ENCODE measurements around the gene ROBO2.

ROBO2 gene

DNA sequence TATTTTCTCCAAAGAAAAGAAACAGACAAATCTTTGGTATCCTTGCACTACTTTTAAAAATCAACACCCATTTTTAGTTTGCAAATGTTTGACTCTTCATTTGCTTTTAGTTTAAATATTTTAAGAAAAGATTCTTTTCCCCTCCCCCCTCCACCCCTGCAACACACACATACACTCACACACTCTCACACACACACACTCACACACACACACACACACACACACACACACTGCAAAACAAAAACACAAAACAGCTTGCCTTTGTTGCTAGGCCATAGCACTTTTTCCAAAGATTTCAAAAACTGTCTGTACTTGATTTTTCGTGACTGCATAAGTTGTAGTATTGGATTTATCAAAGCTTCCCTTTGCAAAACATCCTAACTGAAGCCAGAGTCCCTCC is 26.9 kb downstream of the ROBO2 start:
- Histone ChIP-seq H3K9me3 (ENCODE audit: control extremely low read depth in 1 of 5, control insufficient read depth in 4 of 5, insufficient read depth in 2 of 5, low read depth in 1 of 5, low read length in 4 of 5) (peaks cover 0 to 5% (median 2%) of the 10 kb centered on the region in 5 experiments), H3K4me3 (ENCODE audit: control insufficient read depth in 1 of 7, extremely low read depth in 1 of 7, insufficient read depth in 4 of 7, low read depth in 2 of 7, low read length in 6 of 7) (no peak overlapping the region), H3K4me1 (ENCODE audit: control extremely low read depth in 1 of 4, control insufficient read depth in 4 of 4, insufficient read depth in 4 of 4, low read length in 3 of 4) (no peaks in the 10 kb centered on the region), H3K27ac (ENCODE audit: insufficient read depth in 1 of 2, low read depth in 1 of 2, low read length in 2 of 2, poor library complexity in 1 of 2, severe bottlenecking in 2 of 2) (no peak overlapping the region), H3K27me3 (replicated peaks in 2 of 5; ENCODE audit: control insufficient read depth in 4 of 5, insufficient read depth in 5 of 5, low read length in 4 of 5) (no peaks in the 10 kb centered on the region), H3K36me3 (ENCODE audit: control insufficient read depth in 4 of 4, insufficient read depth in 4 of 4, low read length in 3 of 4) (no peaks in the 10 kb centered on the region)
- no peak for DNase-seq
- POLR2A ChIA-PET, result no interaction called here
- no CpG with 5 or more reads among the region's 1 CpG for WGBS (ENCODE audit: insufficient coverage)
- CTCF ChIA-PET, result no interaction called here

DNA sequence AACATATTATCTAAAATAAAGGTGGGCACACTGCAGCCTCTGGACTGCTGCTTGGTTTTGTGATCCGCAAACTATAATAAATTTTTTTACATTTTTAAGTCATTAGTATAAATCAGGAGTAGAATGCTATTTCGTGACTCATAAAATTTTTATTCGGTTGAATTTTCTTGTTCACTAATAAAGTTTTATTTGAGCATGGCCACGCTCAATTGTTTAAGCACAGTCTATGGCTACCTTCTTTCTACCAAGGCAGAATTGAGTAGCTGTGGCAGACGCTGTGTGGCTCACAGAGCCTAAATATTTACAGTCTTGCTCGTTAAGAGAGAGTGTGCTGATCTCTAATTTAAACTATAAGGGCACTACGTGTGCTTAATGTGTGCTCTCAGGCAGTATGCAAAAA is 28.9 kb downstream of the ROBO2 start:
- Histone ChIP-seq H3K4me1 (ENCODE audit: control extremely low read depth in 1 of 4, control insufficient read depth in 4 of 4, insufficient read depth in 4 of 4, low read length in 3 of 4) (no peaks in the 10 kb centered on the region), H3K36me3 (ENCODE audit: control insufficient read depth in 4 of 4, insufficient read depth in 4 of 4, low read length in 3 of 4) (no peaks in the 10 kb centered on the region), H3K27me3 (replicated peaks in 2 of 5; ENCODE audit: control insufficient read depth in 4 of 5, insufficient read depth in 5 of 5, low read length in 4 of 5) (no peaks in the 10 kb centered on the region), H3K27ac (ENCODE audit: insufficient read depth in 1 of 2, low read depth in 1 of 2, low read length in 2 of 2, poor library complexity in 1 of 2, severe bottlenecking in 2 of 2) (no peak overlapping the region), H3K9me3 (ENCODE audit: control extremely low read depth in 1 of 5, control insufficient read depth in 4 of 5, insufficient read depth in 2 of 5, low read depth in 1 of 5, low read length in 4 of 5) (no peaks in the 10 kb centered on the region), H3K4me3 (ENCODE audit: control insufficient read depth in 1 of 7, extremely low read depth in 1 of 7, insufficient read depth in 4 of 7, low read depth in 2 of 7, low read length in 6 of 7) (no peak overlapping the region)
- WGBS (ENCODE audit: insufficient coverage), result 82% methylated on average over 6 of the region's 7 CpGs
- DNase-seq, result no peak
- CTCF ChIA-PET, result no interaction called here
- POLR2A ChIA-PET, result no interaction called here

DNA sequence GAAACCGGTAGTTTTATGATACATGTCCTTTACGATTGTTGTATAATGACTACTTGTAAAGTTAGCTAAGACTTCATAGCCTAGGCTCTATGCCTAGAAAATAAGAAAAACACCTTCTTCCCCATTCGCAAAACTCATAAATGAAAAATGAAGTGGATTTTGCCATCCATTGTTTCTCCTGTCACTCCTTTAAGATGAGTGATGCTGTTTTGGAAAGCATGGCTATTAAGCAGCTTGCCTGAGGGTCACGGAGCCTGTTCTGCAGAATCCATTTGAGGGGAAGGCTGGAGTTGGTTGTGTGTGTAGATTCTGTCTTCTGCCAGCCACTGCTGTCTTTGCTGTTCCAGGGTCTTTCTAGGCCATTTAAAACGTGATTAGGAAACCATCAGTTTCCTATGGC is 31.5 kb downstream of the ROBO2 start:
- POLR2A ChIA-PET, result no interaction called here
- Histone ChIP-seq H3K36me3 (ENCODE audit: control insufficient read depth in 4 of 4, insufficient read depth in 4 of 4, low read length in 3 of 4) (no peaks in the 10 kb centered on the region), H3K27ac (ENCODE audit: insufficient read depth in 1 of 2, low read depth in 1 of 2, low read length in 2 of 2, poor library complexity in 1 of 2, severe bottlenecking in 2 of 2) (no peak overlapping the region), H3K9me3 (ENCODE audit: control extremely low read depth in 1 of 5, control insufficient read depth in 4 of 5, insufficient read depth in 2 of 5, low read depth in 1 of 5, low read length in 4 of 5) (no peaks in the 10 kb centered on the region), H3K4me3 (ENCODE audit: control insufficient read depth in 1 of 7, extremely low read depth in 1 of 7, insufficient read depth in 4 of 7, low read depth in 2 of 7, low read length in 6 of 7) (no peak overlapping the region), H3K4me1 (ENCODE audit: control extremely low read depth in 1 of 4, control insufficient read depth in 4 of 4, insufficient read depth in 4 of 4, low read length in 3 of 4) (no peaks in the 10 kb centered on the region), H3K27me3 (replicated peaks in 2 of 5; ENCODE audit: control insufficient read depth in 4 of 5, insufficient read depth in 5 of 5, low read length in 4 of 5) (no peaks in the 10 kb centered on the region)
- DNase-seq, result no peak
- CTCF ChIA-PET, result no interaction called here
- 64% methylated on average over 3 of the region's 5 CpGs for WGBS (ENCODE audit: insufficient coverage)

DNA sequence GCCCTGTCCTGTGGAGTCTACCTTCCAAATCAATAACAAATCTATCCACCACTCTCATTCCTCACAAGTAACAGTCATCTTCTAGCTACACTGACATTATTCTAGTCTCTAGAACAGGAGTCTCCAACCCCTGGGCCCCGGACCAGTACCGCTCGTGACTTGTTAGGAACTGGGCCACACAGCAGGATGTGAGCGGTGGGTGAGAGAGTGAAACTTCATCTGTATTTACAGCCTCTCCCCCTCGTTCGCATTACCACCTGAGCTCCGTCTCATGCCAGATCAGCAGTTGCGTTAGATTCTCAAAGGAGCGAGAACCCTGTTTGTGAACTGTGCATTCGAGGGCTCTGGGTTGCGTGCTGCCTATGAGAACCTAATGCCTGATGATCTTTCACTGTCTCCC is 31.9 kb downstream of the ROBO2 start:
- CTCF ChIA-PET, result no interaction called here
- POLR2A ChIA-PET, result no interaction called here
- H3K36me3 ChIP-seq (ENCODE audit: control insufficient read depth in 4 of 4, insufficient read depth in 4 of 4, low read length in 3 of 4), result no peaks in the 10 kb centered on the region
- 95% methylated on average over 11 of the region's 11 CpGs for WGBS (ENCODE audit: insufficient coverage)
- H3K9me3 ChIP-seq (ENCODE audit: control extremely low read depth in 1 of 5, control insufficient read depth in 4 of 5, insufficient read depth in 2 of 5, low read depth in 1 of 5, low read length in 4 of 5), result no peaks in the 10 kb centered on the region
- H3K4me3 ChIP-seq (ENCODE audit: control insufficient read depth in 1 of 7, extremely low read depth in 1 of 7, insufficient read depth in 4 of 7, low read depth in 2 of 7, low read length in 6 of 7), result no peak overlapping the region
- H3K27ac ChIP-seq (ENCODE audit: insufficient read depth in 1 of 2, low read depth in 1 of 2, low read length in 2 of 2, poor library complexity in 1 of 2, severe bottlenecking in 2 of 2), result no peak overlapping the region
- no peak for DNase-seq
- H3K4me1 ChIP-seq (ENCODE audit: control extremely low read depth in 1 of 4, control insufficient read depth in 4 of 4, insufficient read depth in 4 of 4, low read length in 3 of 4), result no peaks in the 10 kb centered on the region
- no peaks in the 10 kb centered on the region for H3K27me3 ChIP-seq (replicated peaks in 2 of 5; ENCODE audit: control insufficient read depth in 4 of 5, insufficient read depth in 5 of 5, low read length in 4 of 5)

DNA sequence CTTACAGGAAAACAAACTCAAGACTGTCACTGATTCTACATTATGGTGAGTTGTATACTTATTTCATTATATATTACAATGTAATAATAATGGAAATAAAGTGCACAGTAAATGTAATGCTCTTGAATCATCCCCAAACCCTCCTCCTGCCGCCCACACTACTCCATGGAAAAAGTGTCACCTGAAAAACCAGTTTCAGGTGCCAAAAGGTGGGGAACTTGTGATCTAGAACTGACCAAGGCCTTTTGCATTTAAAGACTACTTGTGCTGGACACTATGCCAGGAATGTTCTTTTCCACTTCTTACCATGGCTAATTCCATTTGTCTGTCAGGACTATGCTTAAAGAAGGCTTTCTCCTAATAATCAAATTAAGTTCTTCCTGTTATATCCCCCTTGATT is 32.3 kb downstream of the ROBO2 start:
- Histone ChIP-seq H3K27me3 (replicated peaks in 2 of 5; ENCODE audit: control insufficient read depth in 4 of 5, insufficient read depth in 5 of 5, low read length in 4 of 5) (no peaks in the 10 kb centered on the region), H3K36me3 (ENCODE audit: control insufficient read depth in 4 of 4, insufficient read depth in 4 of 4, low read length in 3 of 4) (no peaks in the 10 kb centered on the region), H3K9me3 (ENCODE audit: control extremely low read depth in 1 of 5, control insufficient read depth in 4 of 5, insufficient read depth in 2 of 5, low read depth in 1 of 5, low read length in 4 of 5) (no peaks in the 10 kb centered on the region), H3K4me3 (ENCODE audit: control insufficient read depth in 1 of 7, extremely low read depth in 1 of 7, insufficient read depth in 4 of 7, low read depth in 2 of 7, low read length in 6 of 7) (no peak overlapping the region), H3K4me1 (ENCODE audit: control extremely low read depth in 1 of 4, control insufficient read depth in 4 of 4, insufficient read depth in 4 of 4, low read length in 3 of 4) (no peaks in the 10 kb centered on the region), H3K27ac (ENCODE audit: insufficient read depth in 1 of 2, low read depth in 1 of 2, low read length in 2 of 2, poor library complexity in 1 of 2, severe bottlenecking in 2 of 2) (no peak overlapping the region)
- WGBS (ENCODE audit: insufficient coverage), result no CpG with 5 or more reads among the region's 1 CpG
- POLR2A ChIA-PET, result no interaction called here
- DNase-seq, result no peak
- CTCF ChIA-PET, result no interaction called here

DNA sequence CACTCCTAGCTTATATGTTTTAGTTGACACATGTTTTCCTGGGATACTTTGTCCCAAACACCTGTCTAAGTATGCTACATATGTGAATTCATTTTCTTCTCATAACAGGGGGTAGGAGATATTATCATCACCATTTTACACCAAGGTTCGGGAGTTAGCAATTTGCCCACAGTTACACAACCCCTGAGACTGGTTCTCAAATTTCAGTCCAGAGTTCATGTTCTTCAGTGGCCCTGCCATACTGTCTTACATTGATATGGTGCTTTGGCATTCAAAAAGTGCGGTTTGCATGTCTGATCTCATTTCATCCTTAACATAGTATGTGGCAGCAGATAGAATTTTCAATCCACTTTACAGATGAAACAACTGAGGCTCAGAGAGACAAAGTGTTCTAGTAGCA is 38.4 kb downstream of the ROBO2 start:
- H3K9me3 ChIP-seq (ENCODE audit: control extremely low read depth in 1 of 5, control insufficient read depth in 4 of 5, insufficient read depth in 2 of 5, low read depth in 1 of 5, low read length in 4 of 5), result no peaks in the 10 kb centered on the region
- WGBS (ENCODE audit: insufficient coverage), result 92% methylated on average over 2 of the region's 2 CpGs
- H3K27me3 ChIP-seq (replicated peaks in 2 of 5; ENCODE audit: control insufficient read depth in 4 of 5, insufficient read depth in 5 of 5, low read length in 4 of 5), result no peaks in the 10 kb centered on the region
- ChIA-PET CTCF (no interaction called here), POLR2A (no interaction called here)
- H3K4me1 ChIP-seq (ENCODE audit: control extremely low read depth in 1 of 4, control insufficient read depth in 4 of 4, insufficient read depth in 4 of 4, low read length in 3 of 4), result no peaks in the 10 kb centered on the region
- no peak overlapping the region for H3K4me3 ChIP-seq (ENCODE audit: control insufficient read depth in 1 of 7, extremely low read depth in 1 of 7, insufficient read depth in 4 of 7, low read depth in 2 of 7, low read length in 6 of 7)
- no peaks in the 10 kb centered on the region for H3K36me3 ChIP-seq (ENCODE audit: control insufficient read depth in 4 of 4, insufficient read depth in 4 of 4, low read length in 3 of 4)
- no peak overlapping the region for H3K27ac ChIP-seq (ENCODE audit: insufficient read depth in 1 of 2, low read depth in 1 of 2, low read length in 2 of 2, poor library complexity in 1 of 2, severe bottlenecking in 2 of 2)
- no peak for DNase-seq

DNA sequence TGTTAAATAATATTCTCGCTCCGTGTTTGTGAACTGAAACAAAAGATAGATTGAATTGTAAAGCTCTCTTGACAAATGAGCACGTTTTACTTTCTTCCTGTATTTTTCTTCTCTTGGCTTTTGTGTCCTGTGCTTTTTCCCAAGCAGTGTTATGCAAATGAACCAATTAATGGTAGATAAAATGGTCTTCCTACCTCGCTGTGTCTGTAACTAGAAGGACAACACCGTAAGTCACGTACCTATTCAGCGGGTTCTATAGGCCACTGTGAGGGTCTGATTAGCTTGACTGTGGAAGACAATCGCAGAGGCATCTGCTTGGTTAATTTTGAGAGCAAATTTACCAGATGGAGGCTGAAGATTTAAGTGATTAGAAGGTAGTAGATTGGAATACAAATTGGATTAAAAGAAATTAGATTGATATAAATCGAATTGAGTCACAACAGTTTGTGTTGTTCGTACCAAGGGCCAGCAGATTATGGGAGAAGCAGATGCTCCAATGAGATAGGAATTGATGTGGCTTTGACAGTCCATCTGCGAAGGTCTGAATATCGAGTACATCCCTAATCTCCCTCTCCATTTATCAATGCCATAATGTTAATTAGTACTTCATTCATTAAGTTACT is 40.2 kb downstream of the ROBO2 start:
- no peaks in the 10 kb centered on the region for H3K36me3 ChIP-seq (ENCODE audit: control insufficient read depth in 4 of 4, insufficient read depth in 4 of 4, low read length in 3 of 4)
- POLR2A ChIA-PET, result no interaction called here
- no peak overlapping the region for H3K27ac ChIP-seq (ENCODE audit: insufficient read depth in 1 of 2, low read depth in 1 of 2, low read length in 2 of 2, poor library complexity in 1 of 2, severe bottlenecking in 2 of 2)
- H3K27me3 ChIP-seq (replicated peaks in 2 of 5; ENCODE audit: control insufficient read depth in 4 of 5, insufficient read depth in 5 of 5, low read length in 4 of 5), result no peaks in the 10 kb centered on the region
- DNase-seq, result no peak
- WGBS (ENCODE audit: insufficient coverage), result 76% methylated on average over 9 of the region's 12 CpGs
- CTCF ChIA-PET, result no interaction called here
- H3K9me3 ChIP-seq (ENCODE audit: control extremely low read depth in 1 of 5, control insufficient read depth in 4 of 5, insufficient read depth in 2 of 5, low read depth in 1 of 5, low read length in 4 of 5), result no peaks in the 10 kb centered on the region
- H3K4me1 ChIP-seq (ENCODE audit: control extremely low read depth in 1 of 4, control insufficient read depth in 4 of 4, insufficient read depth in 4 of 4, low read length in 3 of 4), result no peaks in the 10 kb centered on the region
- no peak overlapping the region for H3K4me3 ChIP-seq (ENCODE audit: control insufficient read depth in 1 of 7, extremely low read depth in 1 of 7, insufficient read depth in 4 of 7, low read depth in 2 of 7, low read length in 6 of 7)

Data from common myeloid progenitor, CD34-positive (primary cell).